ENCODE results near the gene JADE2.

Gene JADE2

DNA sequence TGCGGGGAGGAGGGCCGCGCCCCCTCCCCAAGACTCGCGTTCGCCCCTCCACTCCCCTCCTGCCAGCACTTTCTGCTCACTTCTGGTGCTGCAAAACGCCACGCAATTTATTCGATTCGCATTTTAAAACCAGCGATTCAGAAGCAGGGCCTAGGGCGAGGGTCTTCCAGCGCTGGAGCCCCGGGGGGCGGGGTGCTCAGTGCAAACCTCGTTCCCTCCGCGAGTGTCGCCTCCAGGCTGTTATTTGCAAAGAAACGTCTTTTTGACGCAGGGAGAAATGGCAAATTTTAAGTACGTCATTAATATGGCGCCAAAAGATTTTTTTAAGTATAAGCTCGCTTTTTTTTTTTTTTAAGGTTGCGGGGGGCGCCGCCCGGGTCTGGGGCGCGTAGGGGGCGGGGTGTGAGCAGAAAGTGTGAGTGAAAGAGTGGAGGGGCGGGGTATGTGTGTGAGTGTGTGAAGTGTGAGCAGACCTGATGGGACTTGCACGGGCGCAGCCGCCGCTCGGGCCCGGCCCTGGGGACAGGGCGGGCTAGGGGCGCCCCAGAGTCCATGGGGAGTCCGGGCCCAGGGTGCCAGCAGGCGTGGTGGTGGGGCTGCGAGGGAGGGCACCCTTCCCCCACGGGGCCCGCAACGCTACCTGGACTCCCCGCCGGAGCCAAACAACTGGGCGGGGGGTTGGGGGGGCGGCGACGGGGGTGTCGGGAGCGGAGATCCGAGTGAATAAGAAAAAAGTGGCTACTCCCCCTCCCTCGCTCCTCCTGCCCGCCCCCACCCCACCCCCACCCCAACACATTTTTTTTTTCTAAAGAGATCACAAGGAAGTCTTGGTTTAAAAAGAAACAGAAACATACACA lies at the start of gene JADE2:
TSS of gene JADE2 (plus strand) at position 845 of the 857 bp plus-strand sequence. CDS start 10,188 bp downstream, outside the sequence.
- Histone ChIP-seq H3K27ac (ENCODE audit: low read depth, low read length) (peak within 1 kb of the TSS; percentile 85), H3K4me3 (ENCODE audit: low read length) (peak within 1 kb of the TSS; percentile 93), H3F3A (ENCODE audit: control insufficient read depth, insufficient read depth) (peaks cover 14% of the 10 kb centered on the region), H3K9me2 (replicated peaks; ENCODE audit: control insufficient read depth, low read length) (no peaks in the 10 kb centered on the region), H3K4me1 (ENCODE audit: control insufficient read depth, low read length) (peaks cover 17% of the 10 kb centered on the region), H3K4me2 (ENCODE audit: low read length) (peak within 1 kb of the TSS; percentile 79), H4K20me1 (ENCODE audit: control insufficient read depth, insufficient read depth, low read depth, low read length) (no peaks in the 10 kb centered on the region; the same call in 1 of the 2 replicates), H3K27me3 (ENCODE audit: control insufficient read depth, low read length) (peaks cover 8% of the 10 kb centered on the region), H3K9me3 (ENCODE audit: control insufficient read depth, insufficient read depth, low read length) (no peaks in the 10 kb centered on the region), H3K36me3 (ENCODE audit: control insufficient read depth, low read length) (peaks cover 4% of the 10 kb centered on the region), H3K79me2 (ENCODE audit: control insufficient read depth, low read length) (peaks cover 37% of the 10 kb centered on the region)
- TF ChIP-seq, protein P1, sequence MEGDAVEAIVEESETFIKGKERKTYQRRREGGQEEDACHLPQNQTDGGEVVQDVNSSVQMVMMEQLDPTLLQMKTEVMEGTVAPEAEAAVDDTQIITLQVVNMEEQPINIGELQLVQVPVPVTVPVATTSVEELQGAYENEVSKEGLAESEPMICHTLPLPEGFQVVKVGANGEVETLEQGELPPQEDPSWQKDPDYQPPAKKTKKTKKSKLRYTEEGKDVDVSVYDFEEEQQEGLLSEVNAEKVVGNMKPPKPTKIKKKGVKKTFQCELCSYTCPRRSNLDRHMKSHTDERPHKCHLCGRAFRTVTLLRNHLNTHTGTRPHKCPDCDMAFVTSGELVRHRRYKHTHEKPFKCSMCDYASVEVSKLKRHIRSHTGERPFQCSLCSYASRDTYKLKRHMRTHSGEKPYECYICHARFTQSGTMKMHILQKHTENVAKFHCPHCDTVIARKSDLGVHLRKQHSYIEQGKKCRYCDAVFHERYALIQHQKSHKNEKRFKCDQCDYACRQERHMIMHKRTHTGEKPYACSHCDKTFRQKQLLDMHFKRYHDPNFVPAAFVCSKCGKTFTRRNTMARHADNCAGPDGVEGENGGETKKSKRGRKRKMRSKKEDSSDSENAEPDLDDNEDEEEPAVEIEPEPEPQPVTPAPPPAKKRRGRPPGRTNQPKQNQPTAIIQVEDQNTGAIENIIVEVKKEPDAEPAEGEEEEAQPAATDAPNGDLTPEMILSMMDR (IDR thresholded peaks at IDR 0.05; ENCODE audit: low read depth, low read length, poor library complexity, severe bottlenecking) = no peak
- TF ChIP-seq EZH2phosphoT487 (IDR thresholded peaks at IDR 0.05; ENCODE audit: borderline replicate concordance, low read length) = no peak

DNA sequence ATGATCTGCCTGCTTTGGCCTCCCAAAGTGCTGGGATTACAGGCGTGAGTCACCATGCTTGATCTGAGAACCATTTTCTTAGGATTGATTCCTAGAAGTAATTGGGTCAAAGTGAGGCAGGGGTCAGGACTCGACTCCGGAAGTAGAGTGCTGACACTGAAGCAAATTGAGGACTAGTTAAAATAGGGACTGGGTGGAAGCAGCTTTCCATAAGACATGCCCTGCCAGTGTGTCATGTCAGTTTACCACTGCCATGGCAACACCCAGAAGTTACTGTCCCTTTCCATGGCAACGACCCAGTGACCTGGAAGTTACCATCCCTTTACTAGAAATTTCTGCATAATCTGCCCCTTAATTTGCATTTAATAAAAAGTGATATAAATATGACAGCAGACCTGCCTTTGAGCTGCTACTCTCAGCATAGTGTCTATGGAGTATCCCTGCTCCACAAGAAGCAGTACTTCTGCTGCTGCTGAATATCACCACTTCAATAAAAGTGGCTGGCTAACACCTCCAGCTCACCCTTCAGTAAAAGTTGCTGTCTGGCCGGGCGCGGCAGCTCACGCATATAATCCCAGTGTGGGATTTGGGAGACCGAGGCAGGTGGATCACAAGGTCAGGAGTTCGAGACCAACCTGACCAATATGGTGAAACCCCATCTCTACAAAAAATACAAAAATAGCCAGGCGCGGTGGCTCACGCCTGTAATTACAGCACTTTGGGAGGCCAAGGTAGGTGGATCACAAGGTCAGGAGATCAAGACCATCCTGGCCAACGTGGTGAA lies 47.8 kb upstream of the JADE2 start:
- H4K20me1 ChIP-seq (ENCODE audit: control insufficient read depth, insufficient read depth, low read depth, low read length) = no peaks in the 10 kb centered on the region
- TF ChIP-seq, protein P1 (IDR thresholded peaks at IDR 0.05; ENCODE audit: low read depth, low read length, poor library complexity, severe bottlenecking) = no peak
- TF ChIP-seq EZH2phosphoT487 (IDR thresholded peaks at IDR 0.05; ENCODE audit: borderline replicate concordance, low read length) = no peak
- H3K27me3 ChIP-seq (ENCODE audit: control insufficient read depth, low read length) = no peaks in the 10 kb centered on the region
- no peak overlapping the region for H3K4me3 ChIP-seq (ENCODE audit: low read length)
- H3F3A ChIP-seq (ENCODE audit: control insufficient read depth, insufficient read depth) = no peaks in the 10 kb centered on the region
- H3K27ac ChIP-seq (ENCODE audit: low read depth, low read length) = no peak overlapping the region
- H3K4me1 ChIP-seq (ENCODE audit: control insufficient read depth, low read length) = no peaks in the 10 kb centered on the region
- H3K9me3 ChIP-seq (ENCODE audit: control insufficient read depth, insufficient read depth, low read length) = no peaks in the 10 kb centered on the region
- H3K36me3 ChIP-seq (ENCODE audit: control insufficient read depth, low read length) = no peaks in the 10 kb centered on the region
- H3K4me2 ChIP-seq (ENCODE audit: low read length) = no peak overlapping the region
- no peaks in the 10 kb centered on the region for H3K79me2 ChIP-seq (ENCODE audit: control insufficient read depth, low read length)
- H3K9me2 ChIP-seq (replicated peaks; ENCODE audit: control insufficient read depth, low read length) = no peaks in the 10 kb centered on the region

DNA sequence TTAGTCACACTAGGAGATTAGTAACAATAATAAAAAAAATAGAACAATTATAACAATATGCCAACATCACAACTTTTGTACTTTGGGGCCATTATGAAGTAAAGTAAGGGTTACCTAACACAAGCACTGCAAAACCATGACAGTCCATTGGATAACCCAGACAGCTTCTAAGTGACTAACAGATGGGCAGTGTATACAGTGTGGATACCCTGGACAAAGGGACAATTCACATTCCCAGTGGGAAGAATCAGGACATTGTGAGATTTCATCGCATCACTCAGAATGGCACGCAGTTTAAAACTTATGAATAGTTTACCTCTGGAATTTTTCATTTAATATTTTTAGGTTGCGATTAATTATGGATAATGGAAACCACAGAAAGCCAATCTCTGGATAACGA lies 45.6 kb upstream of the JADE2 start:
- H3F3A ChIP-seq (ENCODE audit: control insufficient read depth, insufficient read depth) = no peaks in the 10 kb centered on the region
- no peaks in the 10 kb centered on the region for H3K9me3 ChIP-seq (ENCODE audit: control insufficient read depth, insufficient read depth, low read length)
- H3K36me3 ChIP-seq (ENCODE audit: control insufficient read depth, low read length) = no peaks in the 10 kb centered on the region
- no peak overlapping the region for H3K4me3 ChIP-seq (ENCODE audit: low read length)
- no peak overlapping the region for H3K27ac ChIP-seq (ENCODE audit: low read depth, low read length)
- H3K79me2 ChIP-seq (ENCODE audit: control insufficient read depth, low read length) = no peaks in the 10 kb centered on the region
- no peak overlapping the region for H3K4me2 ChIP-seq (ENCODE audit: low read length)
- no peaks in the 10 kb centered on the region for H3K9me2 ChIP-seq (replicated peaks; ENCODE audit: control insufficient read depth, low read length)
- H3K4me1 ChIP-seq (ENCODE audit: control insufficient read depth, low read length) = no peaks in the 10 kb centered on the region
- no peak for TF ChIP-seq EZH2phosphoT487 (IDR thresholded peaks at IDR 0.05; ENCODE audit: borderline replicate concordance, low read length)
- TF ChIP-seq, protein P1 (IDR thresholded peaks at IDR 0.05; ENCODE audit: low read depth, low read length, poor library complexity, severe bottlenecking) = no peak
- no peaks in the 10 kb centered on the region for H3K27me3 ChIP-seq (ENCODE audit: control insufficient read depth, low read length)
- no peaks in the 10 kb centered on the region for H4K20me1 ChIP-seq (ENCODE audit: control insufficient read depth, insufficient read depth, low read depth, low read length)

Measured in DOHH2 (cell line).